ENCODE data around the gene NAPA. TPM values are rescaled to one million over a fixed set of nuclear protein-coding genes. Genes with fewer than 3 reads are reported as not detected.

Gene NAPA
- 102 TPM for total RNA-seq

DNA sequence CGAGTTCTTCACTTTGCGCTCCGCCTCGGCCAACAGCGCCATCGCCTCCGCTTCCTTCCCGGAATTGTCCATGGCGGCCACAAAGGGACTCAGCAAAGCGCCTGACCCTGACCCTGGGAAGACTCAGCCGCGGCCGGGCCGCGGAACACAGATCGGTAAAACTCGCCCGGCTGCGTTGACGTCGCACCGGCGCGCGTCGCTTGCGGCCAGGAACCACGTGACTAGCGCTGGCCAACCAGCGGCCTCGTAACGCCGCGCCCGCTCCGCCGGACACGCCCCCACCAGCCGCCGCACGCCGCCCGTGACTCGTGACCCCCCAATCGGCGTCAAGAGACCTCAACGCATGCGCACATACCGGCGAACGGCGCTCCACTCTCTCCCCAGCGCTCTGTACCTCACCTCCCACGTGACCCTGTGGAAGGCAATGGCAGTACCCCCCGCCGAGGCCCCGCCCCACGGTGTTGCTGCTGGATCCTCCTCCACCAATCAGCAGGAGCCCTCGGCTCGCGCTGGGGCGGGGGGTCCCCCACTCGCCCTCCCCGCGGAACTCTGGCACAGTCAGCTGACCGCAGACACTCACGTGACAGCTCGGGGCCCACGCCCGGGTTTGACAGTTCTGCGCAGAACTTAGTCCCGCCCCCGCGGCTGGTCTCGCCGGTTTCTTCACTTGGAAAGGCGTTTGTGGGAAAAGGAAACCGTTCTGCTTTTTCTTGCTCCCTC lies at the start of gene NAPA:
TSS of gene NAPA (minus strand) at position 195 of the 720 bp plus-strand sequence. CDS start at position 72, 123 bp downstream.
- Histone ChIP-seq H3K4me3 (peak within 1 kb of the TSS; percentile 84 to 85), H3K9me3 (no peaks in the 10 kb centered on the region), H3K36me3 (no peaks in the 10 kb centered on the region), H3K27me3 (no peaks in the 10 kb centered on the region), H3K27ac (peak within 1 kb of the TSS; percentile 92 to 96), H3K4me1 (peaks cover 21 to 38% of the 10 kb centered on the region in 2 donors)
- TF ChIP-seq, protein P1, sequence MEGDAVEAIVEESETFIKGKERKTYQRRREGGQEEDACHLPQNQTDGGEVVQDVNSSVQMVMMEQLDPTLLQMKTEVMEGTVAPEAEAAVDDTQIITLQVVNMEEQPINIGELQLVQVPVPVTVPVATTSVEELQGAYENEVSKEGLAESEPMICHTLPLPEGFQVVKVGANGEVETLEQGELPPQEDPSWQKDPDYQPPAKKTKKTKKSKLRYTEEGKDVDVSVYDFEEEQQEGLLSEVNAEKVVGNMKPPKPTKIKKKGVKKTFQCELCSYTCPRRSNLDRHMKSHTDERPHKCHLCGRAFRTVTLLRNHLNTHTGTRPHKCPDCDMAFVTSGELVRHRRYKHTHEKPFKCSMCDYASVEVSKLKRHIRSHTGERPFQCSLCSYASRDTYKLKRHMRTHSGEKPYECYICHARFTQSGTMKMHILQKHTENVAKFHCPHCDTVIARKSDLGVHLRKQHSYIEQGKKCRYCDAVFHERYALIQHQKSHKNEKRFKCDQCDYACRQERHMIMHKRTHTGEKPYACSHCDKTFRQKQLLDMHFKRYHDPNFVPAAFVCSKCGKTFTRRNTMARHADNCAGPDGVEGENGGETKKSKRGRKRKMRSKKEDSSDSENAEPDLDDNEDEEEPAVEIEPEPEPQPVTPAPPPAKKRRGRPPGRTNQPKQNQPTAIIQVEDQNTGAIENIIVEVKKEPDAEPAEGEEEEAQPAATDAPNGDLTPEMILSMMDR (IDR thresholded peaks at IDR 0.05) = no peak
- peak; percentile 100 for DNase-seq (ENCODE audit: low spot score in 2 of 2)
- intact Hi-C loops (cut with DNase I) = loop anchor here (1.0 to 2.0 kb wide), 6 partner anchors 31 to 228 kb away; partner anchors contain the start of gene KPTN

DNA sequence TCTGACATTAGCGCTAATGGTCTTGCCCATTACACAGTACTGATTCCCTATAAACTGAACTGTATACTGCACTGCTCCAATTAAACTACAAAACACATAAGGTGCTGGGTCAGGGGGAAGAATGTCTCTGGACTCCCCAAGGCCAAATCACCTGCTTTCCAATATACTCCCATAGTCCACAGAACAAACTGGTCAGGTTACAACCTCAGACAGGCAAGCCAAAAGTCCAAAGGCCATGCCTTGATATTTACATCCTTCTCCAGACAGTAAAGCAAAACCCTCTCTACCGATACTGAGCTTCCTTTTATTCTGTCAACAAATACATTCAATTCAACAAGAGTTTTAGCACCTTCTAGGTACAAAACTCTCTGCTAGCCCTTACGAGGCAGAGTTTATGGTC lies 49.2 kb upstream of the NAPA start:
- no peak for DNase-seq (ENCODE audit: low spot score in 2 of 2)
- intact Hi-C loops (cut with DNase I) = no loop called here

DNA sequence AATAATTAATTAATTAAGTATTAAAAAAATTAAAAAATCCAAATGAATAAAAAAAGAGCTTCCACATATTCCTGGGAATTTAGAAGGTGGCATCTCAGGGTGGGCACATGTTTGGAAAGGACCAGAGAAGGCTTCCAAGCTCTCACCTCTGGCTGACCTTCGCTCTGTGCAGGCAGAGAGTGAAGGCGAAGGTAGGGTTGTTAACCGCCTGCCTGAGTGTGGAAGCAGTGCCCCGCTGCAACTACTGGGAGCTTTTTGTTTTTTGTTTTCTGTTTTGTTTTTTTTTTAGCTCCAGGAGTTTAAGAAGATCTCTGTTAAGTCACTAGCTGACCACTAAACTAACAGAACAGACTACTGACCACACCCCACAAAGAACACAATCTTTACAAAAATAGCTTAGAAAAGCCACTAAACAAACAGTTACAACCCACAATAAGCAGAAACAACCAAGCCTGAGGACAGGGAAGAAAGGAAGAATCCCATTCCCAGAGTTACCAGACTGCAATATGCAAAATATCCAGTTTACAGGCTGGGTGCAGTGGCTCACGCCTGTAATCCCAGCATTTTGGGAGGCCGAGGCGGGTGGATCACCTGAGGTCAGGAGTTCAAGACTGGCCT lies 46.7 kb upstream of the NAPA start:
- intact Hi-C loops (cut with DNase I) = no loop called here
- H3K27ac ChIP-seq = no peak overlapping the region
- no peak overlapping the region for H3K4me3 ChIP-seq
- no peaks in the 10 kb centered on the region for H3K27me3 ChIP-seq
- no peaks in the 10 kb centered on the region for H3K36me3 ChIP-seq
- DNase-seq (ENCODE audit: low spot score in 2 of 2) = no peak
- H3K4me1 ChIP-seq = no peaks in the 10 kb centered on the region
- no peaks in the 10 kb centered on the region for H3K9me3 ChIP-seq
- TF ChIP-seq, protein P1 (IDR thresholded peaks at IDR 0.05) = no peak

More for the DNA sequence above, 49.2 kb upstream of the NAPA start:
- H3K4me1 ChIP-seq = no peaks in the 10 kb centered on the region
- no peaks in the 10 kb centered on the region for H3K27me3 ChIP-seq
- TF ChIP-seq, protein P1 (IDR thresholded peaks at IDR 0.05) = no peak
- no peaks in the 10 kb centered on the region for H3K9me3 ChIP-seq
- H3K4me3 ChIP-seq = no peak overlapping the region
- no peak overlapping the region for H3K27ac ChIP-seq
- no peaks in the 10 kb centered on the region for H3K36me3 ChIP-seq

DNA sequence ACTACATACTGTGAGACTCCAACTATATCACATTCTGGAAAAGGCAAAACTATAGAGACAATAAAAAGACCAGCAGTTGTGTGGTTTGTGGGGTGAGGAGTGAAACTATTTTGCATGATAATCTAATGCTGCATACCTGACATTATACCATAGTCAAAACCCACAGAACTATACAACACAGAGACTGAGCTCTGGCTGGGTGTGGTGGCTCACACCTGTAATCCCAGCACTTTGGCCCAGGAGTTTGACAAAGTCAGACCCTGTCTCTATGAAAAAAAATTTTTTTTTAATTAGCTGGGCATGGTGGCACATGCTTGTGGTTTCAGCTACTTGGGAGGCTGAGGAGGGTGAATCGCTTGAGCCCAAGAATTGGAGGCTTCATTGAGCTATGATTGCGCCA lies 46.1 kb upstream of the NAPA start:
- Histone ChIP-seq H3K4me3 (no peak overlapping the region), H3K27ac (no peak overlapping the region), H3K36me3 (no peaks in the 10 kb centered on the region), H3K27me3 (no peaks in the 10 kb centered on the region), H3K9me3 (no peaks in the 10 kb centered on the region), H3K4me1 (no peaks in the 10 kb centered on the region)
- DNase-seq (ENCODE audit: low spot score in 2 of 2) = no peak
- TF ChIP-seq, protein P1 (IDR thresholded peaks at IDR 0.05) = no peak
- intact Hi-C loops (cut with DNase I) = no loop called here

DNA sequence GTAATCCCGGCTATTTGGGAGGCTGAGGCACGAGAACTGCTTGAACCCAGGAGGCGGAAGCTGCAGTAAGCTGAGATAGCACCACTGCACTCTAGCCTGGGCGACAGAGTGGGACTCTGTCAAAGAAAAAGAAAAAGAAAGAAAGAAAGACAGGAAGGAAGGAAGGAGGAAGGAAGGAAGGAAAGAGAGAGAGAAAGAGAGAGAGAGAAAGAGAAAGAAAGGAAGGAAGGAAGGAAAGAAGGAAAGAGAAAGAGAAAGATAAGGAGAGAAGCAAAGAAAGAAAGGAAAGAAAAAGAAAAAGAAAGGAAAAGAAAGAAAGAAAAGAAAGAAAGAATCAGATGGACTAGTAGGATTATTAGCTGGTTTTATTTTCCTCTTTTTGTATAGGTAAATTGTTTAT lies 35.3 kb upstream of the NAPA start:
- TF ChIP-seq, protein P1 (IDR thresholded peaks at IDR 0.05) = no peak
- intact Hi-C loops (cut with DNase I) = no loop called here
- no peaks in the 10 kb centered on the region for H3K9me3 ChIP-seq

More for the DNA sequence above, 35.3 kb upstream of the NAPA start:
- Histone ChIP-seq H3K4me3 (no peak overlapping the region), H3K4me1 (peaks cover 2 to 4% of the 10 kb centered on the region in 2 donors), H3K36me3 (no peaks in the 10 kb centered on the region), H3K27me3 (no peaks in the 10 kb centered on the region), H3K27ac (no peak overlapping the region)
- no peak for DNase-seq (ENCODE audit: low spot score in 2 of 2)
